Spinal cord (tissue), 10 donors: ENCODE data around the gene TRDMT1. TPM values are rescaled to one million over a fixed set of nuclear protein-coding genes. Genes with fewer than 3 reads are reported as not detected.
A peak's percentile ranks its signal among the peaks of the same experiment; 100 is the strongest.

Experiments used
- DNase-seq, 6 donors: peaks; one replicate each; pipeline versions ENCODE4 v3.0.0 to v3.0.0-alpha.2; 2013 to 2015; ENCODE audit warnings: low spot score in 6 of 6, low read depth in 4 of 6
- H3K27ac ChIP-seq: one replicate; pipeline ENCODE4 v1.5.1; 2013; ENCODE audit warnings: low read depth, low read length, control low read depth
- H3K27me3 ChIP-seq: one replicate; pipeline ENCODE4 v1.6.1; 2013; ENCODE audit warnings: low read length; ENCODE audit not compliant: control insufficient read depth, insufficient read depth
- H3K36me3 ChIP-seq: one replicate; pipeline ENCODE4 v1.6.1; 2013; ENCODE audit warnings: low read length; ENCODE audit not compliant: control insufficient read depth, insufficient read depth
- H3K4me1 ChIP-seq: one replicate; pipeline ENCODE4 v1.6.1; 2013; ENCODE audit warnings: low read length; ENCODE audit not compliant: control insufficient read depth, insufficient read depth
- H3K4me3 ChIP-seq: one replicate; pipeline ENCODE4 v1.5.1; 2013; ENCODE audit warnings: low read depth, low read length, control low read depth
- H3K9me3 ChIP-seq: one replicate; pipeline ENCODE4 v1.6.1; 2013; ENCODE audit warnings: low read length; ENCODE audit not compliant: control insufficient read depth, insufficient read depth
- WGBS: methylation state at CpG from one replicate; pipeline ENCODE4 v1.1.5; 2013; ENCODE audit warnings: missing lambda C conversion rate; ENCODE audit not compliant: insufficient coverage; 5-methylcytosine and 5-hydroxymethylcytosine counted together
- polyA plus RNA-seq, 2 donors: library from polyadenylated mRNA; unstranded; fragments of 120-200 nt; gene quantifications; one replicate each; pipeline ENCODE4 v1.2.1, GENCODE V29; 2013; ENCODE audit not compliant: insufficient read length in 2 of 2
- total RNA-seq, 2 donors: library from RNA; depleted of rRNA in 1 of 2; stranded (reverse); fragments of 120-200 nt in 1 of 2; fragments of >200 nt in 1 of 2; gene quantifications; one replicate each; pipeline versions ENCODE4 v1.2.3 to v1.2.4, GENCODE V29; 2013 to 2014
- donor health status: healthy.

TRDMT1 gene
- total and polyA plus RNA-seq, 4 donors, result 10.4 to 34.1 (median 14.4) TPM

DNA sequence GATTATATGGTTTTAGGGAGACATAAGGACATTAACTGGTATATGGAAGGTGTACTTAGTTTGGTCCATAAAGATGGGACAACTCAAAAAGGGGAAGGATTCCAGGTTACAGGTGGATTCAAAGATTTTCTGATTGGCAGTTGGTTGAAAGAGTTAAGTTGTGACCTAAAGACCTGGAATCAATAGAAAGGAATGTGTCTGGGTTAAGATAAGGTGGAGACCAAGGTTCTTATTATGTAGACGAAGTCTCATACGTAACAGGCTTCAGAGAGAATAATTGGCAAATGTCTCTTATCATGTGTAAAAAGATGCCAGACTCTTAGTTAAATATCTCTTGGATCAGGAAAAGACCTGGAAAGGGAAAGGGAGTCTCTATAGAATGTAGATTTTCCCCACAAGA, 1.0 kb upstream of the TRDMT1 start:
- Histone ChIP-seq H3K4me1 (peaks cover 7% of the 10 kb centered on the region), H3K27ac (peak overlapping the region; percentile 99), H3K4me3 (no peak overlapping the region), H3K27me3 (no peaks in the 10 kb centered on the region), H3K36me3 (no peaks in the 10 kb centered on the region), H3K9me3 (no peaks in the 10 kb centered on the region)
- DNase-seq, result no peak
- 100% methylated on average over 2 of the region's 2 CpGs for WGBS

DNA sequence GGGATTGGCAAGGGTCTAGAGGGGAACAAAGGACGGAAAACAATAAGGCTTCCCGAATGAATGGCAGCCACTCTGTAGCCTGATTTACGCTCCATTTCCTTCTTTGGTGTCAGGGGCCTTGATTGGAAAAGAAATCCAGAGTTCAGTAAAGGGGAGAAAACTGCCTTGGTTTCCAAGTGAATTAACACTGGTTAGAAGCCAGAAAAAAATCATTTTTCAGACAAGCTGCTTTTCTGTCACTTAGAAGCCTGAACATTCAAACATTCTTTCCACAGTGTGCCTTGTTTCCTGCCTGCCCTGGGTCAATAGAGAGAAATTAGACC, 283 bp upstream of the TRDMT1 start:
- WGBS, result 0% methylated on average over 3 of the region's 3 CpGs

DNA sequence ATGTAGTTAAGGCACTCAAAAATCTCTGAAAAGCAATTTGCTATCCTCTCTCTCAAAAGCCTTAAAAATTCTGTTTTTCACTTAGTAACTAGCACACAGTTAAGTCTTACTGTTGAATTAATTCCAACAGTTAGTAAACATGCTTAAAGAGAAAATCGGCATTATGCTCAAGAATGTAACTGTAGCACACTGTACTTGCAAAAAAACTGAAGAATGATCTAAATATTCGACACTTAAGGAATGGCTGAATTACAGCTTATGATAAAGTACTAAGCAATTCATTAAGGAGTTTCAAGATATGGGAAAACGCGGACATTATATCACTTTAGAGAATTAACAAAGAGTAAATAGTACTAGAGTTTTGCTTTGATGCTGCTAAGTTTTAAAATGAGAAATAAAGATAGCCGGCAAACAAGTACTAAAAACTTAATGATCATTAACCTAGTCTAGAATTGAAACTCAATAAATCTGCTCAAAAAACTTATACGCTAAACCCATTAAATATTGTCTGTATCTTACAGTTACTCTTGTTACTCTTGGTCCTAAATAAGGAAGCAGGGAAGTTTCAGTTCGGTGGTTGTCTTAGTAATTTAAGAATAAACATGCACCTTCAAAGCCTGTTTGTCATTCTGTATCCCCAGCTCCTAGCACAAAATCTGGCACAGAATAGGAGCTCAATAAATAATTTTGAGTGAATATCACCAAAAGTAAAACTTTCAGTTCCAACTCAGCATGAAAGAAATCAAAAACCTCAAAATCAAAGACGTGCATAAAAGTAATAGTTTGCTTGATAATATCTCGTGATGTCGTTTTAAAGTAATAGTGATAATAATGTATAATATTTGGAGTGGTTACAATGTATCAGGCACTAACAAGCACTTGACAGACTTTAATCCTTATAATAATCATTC, 1.2 kb downstream of the TRDMT1 start:
- H3K36me3 ChIP-seq, result no peaks in the 10 kb centered on the region
- H3K4me1 ChIP-seq, result peaks cover 7% of the 10 kb centered on the region
- WGBS, result no CpG with 5 or more reads among the region's 10 CpGs
- H3K9me3 ChIP-seq, result no peaks in the 10 kb centered on the region
- no peaks in the 10 kb centered on the region for H3K27me3 ChIP-seq
- H3K4me3 ChIP-seq, result peak overlapping the region; percentile 85
- peak in 3 of 6 donors; percentile 33 to 35 (median 34) for DNase-seq
- peak overlapping the region; percentile 99 for H3K27ac ChIP-seq

More for the DNA sequence above, 283 bp upstream of the TRDMT1 start:
- no peaks in the 10 kb centered on the region for H3K27me3 ChIP-seq
- no peak for DNase-seq
- no peaks in the 10 kb centered on the region for H3K36me3 ChIP-seq
- no peaks in the 10 kb centered on the region for H3K9me3 ChIP-seq
- H3K27ac ChIP-seq, result peak overlapping the region; percentile 99
- peaks cover 7% of the 10 kb centered on the region for H3K4me1 ChIP-seq
- H3K4me3 ChIP-seq, result peak overlapping the region; percentile 85

DNA sequence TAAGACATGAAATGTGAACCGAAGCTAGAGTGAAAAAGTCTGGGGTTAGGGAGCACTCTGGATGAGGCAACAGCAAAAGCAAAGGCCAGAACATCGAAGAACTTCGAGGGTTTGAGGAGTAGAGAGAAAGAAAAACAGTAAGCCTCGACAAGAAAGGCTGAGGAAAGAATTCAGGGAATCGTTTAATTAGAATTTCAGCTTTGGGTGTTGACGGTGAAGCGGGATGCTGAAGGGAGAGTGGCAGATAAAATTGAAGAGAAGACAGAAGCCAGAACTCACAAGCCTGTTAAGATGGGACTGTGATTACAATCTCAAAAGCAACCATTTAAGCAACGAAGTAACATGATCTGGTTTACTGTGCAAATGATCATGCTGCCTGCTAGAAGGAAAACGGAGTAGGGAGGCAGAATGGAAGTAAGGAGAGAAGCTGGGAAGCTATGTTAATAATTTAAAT, 2.1 kb downstream of the TRDMT1 start:
- peak overlapping the region; percentile 85 for H3K4me3 ChIP-seq
- H3K36me3 ChIP-seq, result no peaks in the 10 kb centered on the region
- WGBS, result 16% methylated on average over 7 of the region's 9 CpGs
- no peaks in the 10 kb centered on the region for H3K9me3 ChIP-seq
- peak in 3 of 6 donors; percentile 40 to 62 (median 55) for DNase-seq
- H3K27ac ChIP-seq, result peak overlapping the region; percentile 99
- peaks cover 7% of the 10 kb centered on the region for H3K4me1 ChIP-seq
- no peaks in the 10 kb centered on the region for H3K27me3 ChIP-seq

DNA sequence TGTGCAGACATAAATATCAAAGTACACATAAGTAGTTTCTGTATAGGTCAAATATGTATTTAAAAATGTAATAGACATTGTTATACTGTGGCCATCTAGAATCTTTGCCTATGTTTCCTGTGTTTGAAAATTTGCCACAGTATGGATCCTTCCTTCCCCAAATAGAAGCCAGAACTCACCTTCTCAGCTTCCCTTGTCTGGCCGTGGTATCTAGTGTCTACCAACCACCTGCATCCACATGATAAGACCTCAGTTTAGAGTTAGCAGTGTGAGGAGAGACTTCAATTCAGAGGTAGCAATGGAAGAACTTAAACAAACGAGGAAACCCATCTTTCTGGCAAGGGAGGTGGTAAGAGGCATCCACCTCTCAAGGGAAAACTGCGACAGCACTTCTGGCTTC, 4.9 kb downstream of the TRDMT1 start:
- WGBS, result 94% methylated on average over 2 of the region's 3 CpGs

DNA sequence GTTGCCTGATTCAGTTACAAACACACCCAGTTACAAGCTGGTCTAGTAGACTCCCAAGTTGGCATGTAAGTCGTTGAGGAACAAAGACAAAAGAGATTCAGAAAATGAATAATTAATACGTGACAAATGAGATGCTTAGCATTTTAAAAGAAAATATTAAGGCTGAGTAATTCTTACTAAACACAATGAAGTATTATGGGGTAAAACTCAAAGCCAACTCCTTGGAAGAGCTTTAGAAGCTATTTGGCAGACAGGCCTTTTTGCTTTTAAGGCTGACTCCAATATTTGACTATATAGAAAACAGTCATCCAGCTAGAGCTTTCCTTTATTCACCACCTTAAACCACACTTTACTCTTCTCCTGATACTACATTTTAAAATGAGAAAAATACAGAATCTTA, 5.4 kb downstream of the TRDMT1 start:
- WGBS, result no CpG with 5 or more reads among the region's 2 CpGs
- no peak for DNase-seq
- peaks cover 8% of the 10 kb centered on the region for H3K4me1 ChIP-seq
- H3K36me3 ChIP-seq, result no peaks in the 10 kb centered on the region
- peak overlapping the region; percentile 40 for H3K27ac ChIP-seq
- H3K27me3 ChIP-seq, result no peaks in the 10 kb centered on the region
- no peaks in the 10 kb centered on the region for H3K9me3 ChIP-seq
- no peak overlapping the region for H3K4me3 ChIP-seq

More for the DNA sequence above, 4.9 kb downstream of the TRDMT1 start:
- Histone ChIP-seq H3K4me1 (peaks cover 5% of the 10 kb centered on the region), H3K27me3 (no peaks in the 10 kb centered on the region), H3K27ac (peak overlapping the region; percentile 40), H3K9me3 (no peaks in the 10 kb centered on the region), H3K4me3 (no peak overlapping the region), H3K36me3 (no peaks in the 10 kb centered on the region)
- DNase-seq, result no peak

DNA sequence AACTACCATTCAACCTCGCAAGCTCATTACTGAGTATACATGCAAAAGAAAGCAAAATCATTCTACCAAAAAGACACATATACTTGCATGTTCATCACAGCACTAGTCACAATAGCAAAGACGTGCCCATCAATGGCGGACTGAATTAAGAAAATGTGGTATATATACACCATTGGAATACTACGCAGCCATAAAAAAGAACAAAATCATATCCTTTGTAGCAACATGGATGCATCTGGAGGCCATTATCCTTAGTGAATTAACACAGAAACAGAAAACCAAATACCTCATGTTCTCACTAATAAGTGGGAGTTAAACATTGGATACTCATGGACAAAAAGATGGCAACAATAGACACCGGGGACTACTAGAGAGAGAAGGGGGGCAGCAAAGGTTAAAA, 6.4 kb downstream of the TRDMT1 start:
- no CpG with 5 or more reads among the region's 5 CpGs for WGBS
- DNase-seq, result no peak
- Histone ChIP-seq H3K9me3 (no peaks in the 10 kb centered on the region), H3K36me3 (no peaks in the 10 kb centered on the region), H3K27me3 (no peaks in the 10 kb centered on the region), H3K4me1 (peaks cover 10% of the 10 kb centered on the region), H3K27ac (no peak overlapping the region), H3K4me3 (no peak overlapping the region)

DNA sequence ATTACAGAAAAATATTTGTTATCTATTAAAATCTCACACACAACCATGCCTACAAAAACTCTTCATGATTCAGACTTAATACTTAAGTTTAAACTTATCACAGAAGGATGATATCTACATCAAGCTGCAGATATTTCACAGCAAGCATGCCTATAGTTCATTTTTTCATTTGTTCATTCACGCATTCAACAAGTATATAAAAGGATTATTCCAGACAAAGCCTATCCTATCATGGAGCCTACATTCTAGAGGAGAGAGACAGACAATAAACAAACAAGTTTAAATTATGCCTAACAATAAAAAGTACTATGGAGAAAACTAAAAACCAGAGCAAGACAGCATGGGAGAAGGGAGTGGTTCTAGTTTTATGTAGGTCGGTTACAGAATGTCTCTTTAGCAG, 10.9 kb downstream of the TRDMT1 start:
- no peaks in the 10 kb centered on the region for H3K27me3 ChIP-seq
- WGBS, result 38% methylated on average over 1 of the region's 2 CpGs
- H3K4me3 ChIP-seq, result no peak overlapping the region
- no peaks in the 10 kb centered on the region for H3K9me3 ChIP-seq
- DNase-seq, result no peak
- H3K4me1 ChIP-seq, result peaks cover 10% of the 10 kb centered on the region
- no peaks in the 10 kb centered on the region for H3K36me3 ChIP-seq
- no peak overlapping the region for H3K27ac ChIP-seq

DNA sequence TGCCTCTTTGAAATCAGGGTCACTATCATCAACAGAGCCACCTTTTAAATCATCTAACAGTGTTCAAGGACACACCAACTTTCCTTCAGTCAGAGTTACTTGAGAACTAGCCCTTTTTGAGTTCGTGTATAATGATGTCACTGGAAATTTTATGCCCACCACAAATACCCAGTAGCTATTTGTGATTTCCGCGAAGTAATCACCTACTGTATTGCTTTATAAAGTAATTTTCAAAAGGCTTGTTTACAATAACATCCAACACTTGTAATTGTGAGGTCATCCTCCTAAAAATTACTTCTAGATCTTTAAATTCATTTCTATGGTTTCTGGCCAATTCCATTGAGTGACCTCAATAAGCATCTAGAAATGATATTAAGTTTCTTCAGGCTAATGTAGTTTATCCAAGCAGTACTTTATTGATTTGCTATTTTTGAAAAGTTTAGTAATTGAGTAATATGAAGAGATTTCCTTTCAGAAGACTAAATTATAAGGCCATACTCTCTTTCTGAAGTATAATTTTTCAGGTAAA, 12.8 kb downstream of the TRDMT1 start:
- Histone ChIP-seq H3K27me3 (no peaks in the 10 kb centered on the region), H3K4me1 (peaks cover 10% of the 10 kb centered on the region), H3K4me3 (no peak overlapping the region), H3K9me3 (no peaks in the 10 kb centered on the region), H3K36me3 (no peaks in the 10 kb centered on the region), H3K27ac (no peak overlapping the region)
- WGBS, result no CpG with 5 or more reads among the region's 3 CpGs
- DNase-seq, result no peak

DNA sequence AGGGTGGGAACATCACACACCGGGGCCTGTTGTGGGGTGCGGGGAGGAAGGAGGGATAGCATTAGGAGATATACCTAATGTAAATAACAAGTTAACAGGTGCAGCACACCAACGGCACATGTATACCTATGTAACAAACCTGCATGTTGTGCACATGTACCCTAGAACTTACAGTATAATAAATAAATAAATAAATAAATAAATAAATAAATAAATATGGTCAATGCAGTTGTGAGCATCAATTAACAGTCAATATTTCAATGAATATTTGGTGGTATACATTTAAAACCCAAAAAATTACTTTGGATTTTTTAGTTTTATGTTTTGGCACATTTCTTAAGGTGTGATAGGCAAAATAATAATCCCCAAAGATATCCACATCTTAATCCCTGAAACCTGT, 15.6 kb downstream of the TRDMT1 start:
- Histone ChIP-seq H3K9me3 (no peaks in the 10 kb centered on the region), H3K27me3 (no peaks in the 10 kb centered on the region), H3K4me3 (no peak overlapping the region), H3K27ac (no peak overlapping the region), H3K36me3 (no peaks in the 10 kb centered on the region), H3K4me1 (peaks cover under 1% of the 10 kb centered on the region)
- DNase-seq, result no peak
- no CpG with 5 or more reads among the region's 3 CpGs for WGBS
